ENCODE measurements around the gene ZNF716. TPM values are rescaled to one million over a fixed set of nuclear protein-coding genes. Genes with fewer than 3 reads are reported as not detected.

The ZNF716 gene
- total RNA-seq, 1 experiment from 2014 or later = not detected

GRCh38 chr7:57404967-57405421 lies 45.0 kb upstream of the ZNF716 start:
- H3K56ac ChIP-seq (ENCODE audit: insufficient read length, low read depth, low read length) = no peak overlapping the region
- H3K4me1 ChIP-seq (ENCODE audit: insufficient read depth, low read length) = no peaks in the 10 kb centered on the region
- H3T11ph ChIP-seq (ENCODE audit: low read length) = no peak overlapping the region
- H3K4me1 Mint-ChIP-seq = no peaks in the 10 kb centered on the region
- no peaks in the 10 kb centered on the region for H4K20me1 ChIP-seq (ENCODE audit: control insufficient read depth, insufficient read depth, insufficient read length)
- H3K4me3 Mint-ChIP-seq = no peak overlapping the region
- no peak for DNase-seq
- no peaks in the 10 kb centered on the region for H3K27me3 ChIP-seq (ENCODE audit: insufficient read depth, low read length)
- H3K4me2 ChIP-seq (ENCODE audit: insufficient read depth, insufficient read length, low read length) = no peak overlapping the region
- no peak overlapping the region for H3K4ac ChIP-seq (ENCODE audit: low read depth, low read length)
- no peak overlapping the region for H3K9ac ChIP-seq (ENCODE audit: extremely low read depth, insufficient read length, low read length)
- TF ChIP-seq, protein P1, sequence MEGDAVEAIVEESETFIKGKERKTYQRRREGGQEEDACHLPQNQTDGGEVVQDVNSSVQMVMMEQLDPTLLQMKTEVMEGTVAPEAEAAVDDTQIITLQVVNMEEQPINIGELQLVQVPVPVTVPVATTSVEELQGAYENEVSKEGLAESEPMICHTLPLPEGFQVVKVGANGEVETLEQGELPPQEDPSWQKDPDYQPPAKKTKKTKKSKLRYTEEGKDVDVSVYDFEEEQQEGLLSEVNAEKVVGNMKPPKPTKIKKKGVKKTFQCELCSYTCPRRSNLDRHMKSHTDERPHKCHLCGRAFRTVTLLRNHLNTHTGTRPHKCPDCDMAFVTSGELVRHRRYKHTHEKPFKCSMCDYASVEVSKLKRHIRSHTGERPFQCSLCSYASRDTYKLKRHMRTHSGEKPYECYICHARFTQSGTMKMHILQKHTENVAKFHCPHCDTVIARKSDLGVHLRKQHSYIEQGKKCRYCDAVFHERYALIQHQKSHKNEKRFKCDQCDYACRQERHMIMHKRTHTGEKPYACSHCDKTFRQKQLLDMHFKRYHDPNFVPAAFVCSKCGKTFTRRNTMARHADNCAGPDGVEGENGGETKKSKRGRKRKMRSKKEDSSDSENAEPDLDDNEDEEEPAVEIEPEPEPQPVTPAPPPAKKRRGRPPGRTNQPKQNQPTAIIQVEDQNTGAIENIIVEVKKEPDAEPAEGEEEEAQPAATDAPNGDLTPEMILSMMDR (conservative IDR thresholded peaks at IDR 0.05) = no peak
- H3K23ac ChIP-seq (ENCODE audit: insufficient read length, low read depth, low read length) = no peak overlapping the region
- H3K36me3 Mint-ChIP-seq (ENCODE audit: insufficient read depth in 1 of 3, low read depth in 3 of 3) = peaks cover 17 to 37% (median 18%) of the 10 kb centered on the region in 3 experiments
- no peak overlapping the region for H2BK20ac ChIP-seq (ENCODE audit: low read depth, low read length, poor library complexity, severe bottlenecking)
- H2BK5ac ChIP-seq (ENCODE audit: insufficient read length, low read length) = no peak overlapping the region
- no peak overlapping the region for H2BK15ac ChIP-seq (ENCODE audit: low read depth, low read length)
- H3K79me1 ChIP-seq (ENCODE audit: insufficient read depth, low read depth, low read length, poor library complexity, severe bottlenecking) = no peaks in the 10 kb centered on the region
- no peak overlapping the region for H3K14ac ChIP-seq (ENCODE audit: insufficient read depth, low read length)
- H3K27ac Mint-ChIP-seq = no peak overlapping the region
- peaks cover 93 to 95% of the 10 kb centered on the region in 2 experiments for H3K9me3 Mint-ChIP-seq
- peaks cover 83% of the 10 kb centered on the region for H3K9me3 ChIP-seq (ENCODE audit: control insufficient read depth, low read depth, low read length)
- H2AFZ ChIP-seq (ENCODE audit: low read length) = no peak overlapping the region
- no peak overlapping the region for H2BK120ac ChIP-seq (ENCODE audit: low read depth, low read length, poor library complexity, severe bottlenecking)
- H4K5ac ChIP-seq (ENCODE audit: insufficient read length, low read depth, low read length) = no peak overlapping the region
- no peaks in the 10 kb centered on the region for H3K79me2 ChIP-seq (ENCODE audit: insufficient read depth, low read length)
- H3K27me3 Mint-ChIP-seq (ENCODE audit: low read depth) = no peaks in the 10 kb centered on the region; the same call in 1 of the 2 replicates
- no peak overlapping the region for H3K27ac ChIP-seq (ENCODE audit: insufficient read length, low read depth, low read length)
- H2BK12ac ChIP-seq (ENCODE audit: insufficient read length, low read depth, low read length) = no peak overlapping the region
- H2AK5ac ChIP-seq (ENCODE audit: insufficient read length, low read length) = no peak overlapping the region
- no peak overlapping the region for H4K8ac ChIP-seq (replicated peaks; ENCODE audit: insufficient read length, low read depth, low read length)
- H3K18ac ChIP-seq (ENCODE audit: insufficient read length, low read depth, low read length) = no peak overlapping the region
- no CpG with 5 or more reads among the region's 24 CpGs for WGBS (ENCODE audit: extremely low coverage, insufficient read length, low lambda C conversion rate)
- no peaks in the 10 kb centered on the region for H3K23me2 ChIP-seq (ENCODE audit: insufficient read length, low read depth, low read length, poor library complexity, severe bottlenecking)
- no peak overlapping the region for H4K91ac ChIP-seq (ENCODE audit: insufficient read length, low read depth, low read length)
